ENCODE results near the gene SUCNR1. TPM values are rescaled to one million over a fixed set of nuclear protein-coding genes. Genes with fewer than 3 reads are reported as not detected.
"Not testable (repeated sequence)": the region's sequence is repeated elsewhere in the genome, so short reads cannot be mapped to it uniquely, and the experiment has no call there.

SUCNR1 gene
- total RNA-seq, 1 donor from 2014 or later: not detected

DNA sequence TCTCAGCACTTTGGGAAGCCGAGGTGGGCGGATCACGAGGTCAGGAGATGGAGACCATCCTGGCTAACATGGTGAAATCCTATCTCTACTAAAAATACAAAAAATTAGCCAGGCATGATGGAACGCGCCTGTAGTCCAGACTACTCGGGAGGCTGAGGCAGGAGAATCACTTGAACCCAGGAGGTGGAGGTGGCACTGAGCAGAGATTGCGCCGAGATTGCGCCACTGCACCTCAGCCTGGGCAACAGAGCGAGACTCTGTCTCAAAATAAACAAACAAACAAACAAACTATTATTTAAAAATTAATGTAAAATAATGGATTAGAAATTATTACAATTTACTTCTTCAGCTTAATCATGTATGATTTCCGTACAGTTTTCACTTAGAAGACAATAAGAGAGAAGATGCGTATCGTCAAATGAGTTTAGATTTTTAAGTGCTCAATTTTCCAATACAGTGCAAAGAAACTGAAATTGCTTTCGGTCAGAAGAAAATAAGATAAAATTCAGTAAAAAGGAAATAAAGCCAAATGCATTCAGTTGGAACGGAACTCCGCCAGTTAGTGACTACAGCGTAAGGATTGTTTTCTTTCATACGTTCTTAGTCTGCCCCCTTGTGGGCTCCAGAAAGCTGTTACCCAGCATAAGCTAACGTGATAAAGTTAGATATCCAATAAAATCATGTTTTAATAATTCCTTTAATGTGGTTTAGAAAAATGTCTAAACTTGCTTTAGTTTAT, 34.7 kb upstream of the SUCNR1 start:
- no peak for DNase-seq (ENCODE audit: extremely low spot score, unreplicated experiment)
- no peak overlapping the region for H3K27ac Mint-ChIP-seq (ENCODE audit: unreplicated experiment)
- TF ChIP-seq CTCF (IDR thresholded peaks at IDR 0.05): peak; percentile 91
- no peak overlapping the region for H3K4me3 Mint-ChIP-seq (ENCODE audit: unreplicated experiment)
- H3K36me3 Mint-ChIP-seq (ENCODE audit: unreplicated experiment): no peaks in the 10 kb centered on the region
- peaks cover 24% of the 10 kb centered on the region for H3K4me1 Mint-ChIP-seq (ENCODE audit: unreplicated experiment)
- no peaks in the 10 kb centered on the region for H3K27me3 Mint-ChIP-seq (ENCODE audit: unreplicated experiment)
- no peaks in the 10 kb centered on the region for H3K9me3 Mint-ChIP-seq (ENCODE audit: unreplicated experiment)

GRCh38 chr3:151839313-151839631, 34.2 kb upstream of the SUCNR1 start:
- Mint-ChIP-seq H3K4me3 (ENCODE audit: unreplicated experiment) (no peak overlapping the region), H3K27ac (ENCODE audit: unreplicated experiment) (no peak overlapping the region), H3K27me3 (ENCODE audit: unreplicated experiment) (no peaks in the 10 kb centered on the region), H3K9me3 (ENCODE audit: unreplicated experiment) (no peaks in the 10 kb centered on the region), H3K4me1 (ENCODE audit: unreplicated experiment) (peaks cover 24% of the 10 kb centered on the region), H3K36me3 (ENCODE audit: unreplicated experiment) (no peaks in the 10 kb centered on the region)
- TF ChIP-seq CTCF (IDR thresholded peaks at IDR 0.05): no peak
- no peak for DNase-seq (ENCODE audit: extremely low spot score, unreplicated experiment)

GRCh38 chr3:151841801-151842200, 31.6 kb upstream of the SUCNR1 start:
- TF ChIP-seq CTCF (IDR thresholded peaks at IDR 0.05): no peak

GRCh38 chr3:151843275-151843674, 30.2 kb upstream of the SUCNR1 start:
- Mint-ChIP-seq H3K9me3 (ENCODE audit: unreplicated experiment) (peaks cover 4% of the 10 kb centered on the region), H3K27ac (ENCODE audit: unreplicated experiment) (peak overlapping the region; percentile 14), H3K27me3 (ENCODE audit: unreplicated experiment) (no peaks in the 10 kb centered on the region), H3K36me3 (ENCODE audit: unreplicated experiment) (no peaks in the 10 kb centered on the region), H3K4me1 (ENCODE audit: unreplicated experiment) (peaks cover 14% of the 10 kb centered on the region), H3K4me3 (ENCODE audit: unreplicated experiment) (no peak overlapping the region)
- no peak for DNase-seq (ENCODE audit: extremely low spot score, unreplicated experiment)
- no peak for TF ChIP-seq CTCF (IDR thresholded peaks at IDR 0.05)

More at GRCh38 chr3:151841801-151842200, 31.6 kb upstream of the SUCNR1 start:
- no peaks in the 10 kb centered on the region for H3K36me3 Mint-ChIP-seq (ENCODE audit: unreplicated experiment)
- peaks cover 18% of the 10 kb centered on the region for H3K4me1 Mint-ChIP-seq (ENCODE audit: unreplicated experiment)
- H3K27ac Mint-ChIP-seq (ENCODE audit: unreplicated experiment): peak overlapping the region; percentile 29
- peaks cover under 1% of the 10 kb centered on the region for H3K9me3 Mint-ChIP-seq (ENCODE audit: unreplicated experiment)
- H3K27me3 Mint-ChIP-seq (ENCODE audit: unreplicated experiment): no peaks in the 10 kb centered on the region
- H3K4me3 Mint-ChIP-seq (ENCODE audit: unreplicated experiment): peak overlapping the region; percentile 5
- DNase-seq (ENCODE audit: extremely low spot score, unreplicated experiment): no peak

- H3K4me3 Mint-ChIP-seq (ENCODE audit: unreplicated experiment): no peak overlapping the region
- H3K27me3 Mint-ChIP-seq (ENCODE audit: unreplicated experiment): no peaks in the 10 kb centered on the region
- DNase-seq (ENCODE audit: extremely low spot score, unreplicated experiment): no peak
- H3K36me3 Mint-ChIP-seq (ENCODE audit: unreplicated experiment): no peaks in the 10 kb centered on the region
- no peak overlapping the region for H3K27ac Mint-ChIP-seq (ENCODE audit: unreplicated experiment)
- peaks cover 20% of the 10 kb centered on the region for H3K9me3 Mint-ChIP-seq (ENCODE audit: unreplicated experiment)
- peaks cover 14% of the 10 kb centered on the region for H3K4me1 Mint-ChIP-seq (ENCODE audit: unreplicated experiment)
- no peak for TF ChIP-seq CTCF (IDR thresholded peaks at IDR 0.05)
Measured at GRCh38 chr3:151845306-151845905, 28.0 kb upstream of the SUCNR1 start.

GRCh38 chr3:151850065-151850464, 23.4 kb upstream of the SUCNR1 start:
- not testable (repeated sequence) for H3K4me1 Mint-ChIP-seq (ENCODE audit: unreplicated experiment); H3K4me3 Mint-ChIP-seq (ENCODE audit: unreplicated experiment); H3K36me3 Mint-ChIP-seq (ENCODE audit: unreplicated experiment); H3K27ac Mint-ChIP-seq (ENCODE audit: unreplicated experiment); H3K27me3 Mint-ChIP-seq (ENCODE audit: unreplicated experiment); DNase-seq (ENCODE audit: extremely low spot score, unreplicated experiment)
- peaks cover 29% of the 10 kb centered on the region for H3K9me3 Mint-ChIP-seq (ENCODE audit: unreplicated experiment)
